SK-N-SH (cell line): ENCODE results near the gene TNPO1.

ENCODE experiments used
- NRF1 ChIP-seq: IDR thresholded peaks from 2 replicates; pipeline ENCODE4 v1.6.1; 2012; ENCODE audit warnings: low read depth, mild to moderate bottlenecking, low read length
- POLR2AphosphoS5 ChIP-seq: IDR thresholded peaks from 2 replicates; pipeline ENCODE4 v1.6.1; 2012; ENCODE audit warnings: low read depth, low read length
- TF ChIP-seq, protein P1 (sequence below): IDR thresholded peaks from 2 replicates; pipeline ENCODE4 v1.6.1; 2012; ENCODE audit warnings: mild to moderate bottlenecking, low read depth, low read length, moderate library complexity
- TF ChIP-seq, protein P2 (sequence below): fragments of 200-600 bp; sonication (generic); IDR thresholded peaks from 2 replicates; pipeline ENCODE4 v1.6.1; 2017; ENCODE audit warnings: antibody characterized with exemption, mild to moderate bottlenecking, moderate library complexity

DNA sequence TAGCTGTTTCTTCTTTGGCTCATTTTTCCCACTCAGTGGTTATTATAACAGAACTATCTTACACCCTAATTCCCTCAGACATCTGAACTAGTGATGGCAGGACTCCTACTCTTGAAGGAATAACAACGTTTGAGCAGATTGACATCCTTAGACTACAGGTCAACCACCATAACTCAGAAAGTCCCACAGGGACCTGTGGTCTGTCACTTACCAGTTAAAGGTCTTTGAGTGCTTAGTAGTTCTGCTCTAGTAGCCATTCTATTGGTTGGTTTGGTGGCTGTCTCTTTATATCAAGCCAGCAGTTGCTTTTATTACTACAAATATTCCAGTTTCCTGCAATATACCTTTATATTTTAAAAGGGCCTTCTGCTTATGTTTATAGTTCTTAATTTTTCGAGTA, 72.1 kb downstream of the TNPO1 start:
- no peak for TF ChIP-seq POLR2AphosphoS5
- TF ChIP-seq, protein P1, sequence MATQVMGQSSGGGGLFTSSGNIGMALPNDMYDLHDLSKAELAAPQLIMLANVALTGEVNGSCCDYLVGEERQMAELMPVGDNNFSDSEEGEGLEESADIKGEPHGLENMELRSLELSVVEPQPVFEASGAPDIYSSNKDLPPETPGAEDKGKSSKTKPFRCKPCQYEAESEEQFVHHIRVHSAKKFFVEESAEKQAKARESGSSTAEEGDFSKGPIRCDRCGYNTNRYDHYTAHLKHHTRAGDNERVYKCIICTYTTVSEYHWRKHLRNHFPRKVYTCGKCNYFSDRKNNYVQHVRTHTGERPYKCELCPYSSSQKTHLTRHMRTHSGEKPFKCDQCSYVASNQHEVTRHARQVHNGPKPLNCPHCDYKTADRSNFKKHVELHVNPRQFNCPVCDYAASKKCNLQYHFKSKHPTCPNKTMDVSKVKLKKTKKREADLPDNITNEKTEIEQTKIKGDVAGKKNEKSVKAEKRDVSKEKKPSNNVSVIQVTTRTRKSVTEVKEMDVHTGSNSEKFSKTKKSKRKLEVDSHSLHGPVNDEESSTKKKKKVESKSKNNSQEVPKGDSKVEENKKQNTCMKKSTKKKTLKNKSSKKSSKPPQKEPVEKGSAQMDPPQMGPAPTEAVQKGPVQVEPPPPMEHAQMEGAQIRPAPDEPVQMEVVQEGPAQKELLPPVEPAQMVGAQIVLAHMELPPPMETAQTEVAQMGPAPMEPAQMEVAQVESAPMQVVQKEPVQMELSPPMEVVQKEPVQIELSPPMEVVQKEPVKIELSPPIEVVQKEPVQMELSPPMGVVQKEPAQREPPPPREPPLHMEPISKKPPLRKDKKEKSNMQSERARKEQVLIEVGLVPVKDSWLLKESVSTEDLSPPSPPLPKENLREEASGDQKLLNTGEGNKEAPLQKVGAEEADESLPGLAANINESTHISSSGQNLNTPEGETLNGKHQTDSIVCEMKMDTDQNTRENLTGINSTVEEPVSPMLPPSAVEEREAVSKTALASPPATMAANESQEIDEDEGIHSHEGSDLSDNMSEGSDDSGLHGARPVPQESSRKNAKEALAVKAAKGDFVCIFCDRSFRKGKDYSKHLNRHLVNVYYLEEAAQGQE = no peak
- TF ChIP-seq, protein P2, sequence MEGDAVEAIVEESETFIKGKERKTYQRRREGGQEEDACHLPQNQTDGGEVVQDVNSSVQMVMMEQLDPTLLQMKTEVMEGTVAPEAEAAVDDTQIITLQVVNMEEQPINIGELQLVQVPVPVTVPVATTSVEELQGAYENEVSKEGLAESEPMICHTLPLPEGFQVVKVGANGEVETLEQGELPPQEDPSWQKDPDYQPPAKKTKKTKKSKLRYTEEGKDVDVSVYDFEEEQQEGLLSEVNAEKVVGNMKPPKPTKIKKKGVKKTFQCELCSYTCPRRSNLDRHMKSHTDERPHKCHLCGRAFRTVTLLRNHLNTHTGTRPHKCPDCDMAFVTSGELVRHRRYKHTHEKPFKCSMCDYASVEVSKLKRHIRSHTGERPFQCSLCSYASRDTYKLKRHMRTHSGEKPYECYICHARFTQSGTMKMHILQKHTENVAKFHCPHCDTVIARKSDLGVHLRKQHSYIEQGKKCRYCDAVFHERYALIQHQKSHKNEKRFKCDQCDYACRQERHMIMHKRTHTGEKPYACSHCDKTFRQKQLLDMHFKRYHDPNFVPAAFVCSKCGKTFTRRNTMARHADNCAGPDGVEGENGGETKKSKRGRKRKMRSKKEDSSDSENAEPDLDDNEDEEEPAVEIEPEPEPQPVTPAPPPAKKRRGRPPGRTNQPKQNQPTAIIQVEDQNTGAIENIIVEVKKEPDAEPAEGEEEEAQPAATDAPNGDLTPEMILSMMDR = no peak
- no peak for TF ChIP-seq NRF1
